Upper lobe of left lung (tissue), 6 donors: ENCODE data around the gene CCSAP. TPM values are rescaled to one million over a fixed set of nuclear protein-coding genes. Genes with fewer than 3 reads are reported as not detected.

ENCODE experiments used
- ATAC-seq, 2 donors: fragments of 200-7000 bp; cut with Tn5 transposase; one replicate each; pipeline ENCODE4 v1.9.1; 2022; ENCODE audit warnings: mild to moderate bottlenecking in 2 of 2, moderate library complexity in 2 of 2; ENCODE audit not compliant: low FRiP score in 2 of 2
- DNase-seq, 2 donors: peaks; one replicate each; pipeline ENCODE4 v3.0.0-alpha.2; 2019 to 2020
- H3K27ac ChIP-seq, 4 donors: fragments of 200-600 bp; sonication (generic); one replicate each; pipeline ENCODE4 v1.5.1; 2016 to 2019
- H3K27me3 ChIP-seq, 4 donors: fragments of 200-600 bp; sonication (generic); one replicate each; pipeline ENCODE4 v1.5.1; 2017 to 2019
- H3K36me3 ChIP-seq, 4 donors: fragments of 200-600 bp; sonication (generic); one replicate each; pipeline ENCODE4 v1.5.1; 2016 to 2019
- H3K4me1 ChIP-seq, 4 donors: fragments of 200-600 bp; sonication (generic); one replicate each; pipeline ENCODE4 v1.5.1; 2018 to 2019
- H3K4me3 ChIP-seq, 4 donors: fragments of 200-600 bp; sonication (generic); one replicate each; pipeline ENCODE4 v1.5.1; 2017 to 2019; ENCODE audit warnings: mild to moderate bottlenecking in 2 of 4, moderate library complexity in 1 of 4
- H3K9me3 ChIP-seq, 4 donors: fragments of 200-600 bp; sonication (generic); one replicate each; pipeline ENCODE4 v1.5.1; 2018 to 2019
- CTCF ChIP-seq, 6 experiments: fragments of 450-650 bp in 4 of 6; fragments of 200-600 bp in 2 of 6; sonication (generic) in 2 of 6; IDR thresholded peaks; one replicate each; pipeline ENCODE4 v1.5.1; 2016 to 2019; ENCODE audit warnings: antibody characterized with exemption in 6 of 6
- EP300 ChIP-seq, 4 donors: sonication (generic); formaldehyde crosslinking; IDR thresholded peaks; one replicate each; pipeline ENCODE4 v1.5.1; 2017; ENCODE audit warnings: antibody characterized with exemption in 4 of 4, control low read depth in 2 of 4
- POLR2A ChIP-seq, 4 donors: fragments of 450-650 bp; IDR thresholded peaks; one replicate each; pipeline ENCODE4 v1.5.1; 2016 to 2017; ENCODE audit warnings: antibody characterized with exemption in 4 of 4, mild to moderate bottlenecking in 2 of 4
- POLR2AphosphoS5 ChIP-seq, 2 donors: sonication (generic); formaldehyde crosslinking; IDR thresholded peaks; one replicate each; pipeline ENCODE4 v1.5.1; 2017; ENCODE audit warnings: antibody characterized with exemption in 2 of 2
- WGBS, 2 donors: methylation state at CpG; one replicate each; pipeline ENCODE4 v1.1.5; 2017 to 2018; 5-methylcytosine and 5-hydroxymethylcytosine counted together
- total RNA-seq, 6 donors: library from RNA; depleted of rRNA in 4 of 6; stranded (reverse); fragments of >200 nt in 4 of 6; gene quantifications; one replicate each; pipeline versions ENCODE4 v1.1.0 to v1.2.1, GENCODE V29; 2016 to 2021
- donor health status: DM: no; HTN: no; CAD: no; lungs with moderate emphysema.
- donor health status: DM: no; HTN: yes; CAD: no; lungs with severe emphysema.

The CCSAP gene
- total RNA-seq, 6 donors from 2014 or later = 4.9 to 11.2 (median 7.1) TPM

- Histone ChIP-seq H3K4me3 (no peak overlapping the region), H3K9me3 (no peaks in the 10 kb centered on the region), H3K36me3 (peaks cover 0 to 19% (median 3%) of the 10 kb centered on the region in 4 donors), H3K4me1 (peaks cover 0 to 8% (median 4%) of the 10 kb centered on the region in 4 donors), H3K27me3 (no peaks in the 10 kb centered on the region), H3K27ac (no peak overlapping the region)
- no peak for ATAC-seq
- TF ChIP-seq CTCF (IDR thresholded peaks at IDR 0.05) = no peak
- no peak for TF ChIP-seq EP300 (IDR thresholded peaks at IDR 0.05)
- no peak for TF ChIP-seq POLR2A (IDR thresholded peaks at IDR 0.05)
- TF ChIP-seq POLR2AphosphoS5 (IDR thresholded peaks at IDR 0.05) = no peak
- 69 to 73% methylated on average over 2 of the region's 2 CpGs for WGBS, 2 donors
- no peak for DNase-seq
Measured at GRCh38 chr1:229286099-229286766, 56.6 kb downstream of the CCSAP start.

GRCh38 chr1:229285440-229285839, 57.4 kb downstream of the CCSAP start:
- H3K27me3 ChIP-seq = no peaks in the 10 kb centered on the region
- TF ChIP-seq EP300 (IDR thresholded peaks at IDR 0.05) = no peak
- TF ChIP-seq POLR2AphosphoS5 (IDR thresholded peaks at IDR 0.05) = no peak
- no peak for TF ChIP-seq CTCF (IDR thresholded peaks at IDR 0.05)
- no peak for TF ChIP-seq POLR2A (IDR thresholded peaks at IDR 0.05)
- 80 to 91% methylated on average over 2 of the region's 2 CpGs for WGBS, 2 donors

GRCh38 chr1:229284887-229285286, 58.0 kb downstream of the CCSAP start:
- no peaks in the 10 kb centered on the region for H3K27me3 ChIP-seq
- no peak for TF ChIP-seq POLR2A (IDR thresholded peaks at IDR 0.05)
- no peak for TF ChIP-seq CTCF (IDR thresholded peaks at IDR 0.05)
- TF ChIP-seq EP300 (IDR thresholded peaks at IDR 0.05) = no peak
- TF ChIP-seq POLR2AphosphoS5 (IDR thresholded peaks at IDR 0.05) = no peak
- peaks cover 4 to 8% (median 6%) of the 10 kb centered on the region in 4 donors for H3K4me1 ChIP-seq
- no peak for DNase-seq
- no peak overlapping the region for H3K4me3 ChIP-seq
- no peak overlapping the region for H3K27ac ChIP-seq
- no peaks in the 10 kb centered on the region for H3K9me3 ChIP-seq
- ATAC-seq = no peak
- H3K36me3 ChIP-seq = peaks cover 0 to 7% (median 3%) of the 10 kb centered on the region in 4 donors
- 95 to 96% methylated on average over 3 of the region's 3 CpGs for WGBS, 2 donors

More at GRCh38 chr1:229285440-229285839, 57.4 kb downstream of the CCSAP start:
- Histone ChIP-seq H3K4me3 (no peak overlapping the region), H3K27ac (no peak overlapping the region), H3K4me1 (peaks cover 4 to 8% (median 4%) of the 10 kb centered on the region in 4 donors), H3K36me3 (peaks cover 0 to 11% (median 3%) of the 10 kb centered on the region in 4 donors), H3K9me3 (no peaks in the 10 kb centered on the region)
- no peak for DNase-seq
- ATAC-seq = no peak

DNA sequence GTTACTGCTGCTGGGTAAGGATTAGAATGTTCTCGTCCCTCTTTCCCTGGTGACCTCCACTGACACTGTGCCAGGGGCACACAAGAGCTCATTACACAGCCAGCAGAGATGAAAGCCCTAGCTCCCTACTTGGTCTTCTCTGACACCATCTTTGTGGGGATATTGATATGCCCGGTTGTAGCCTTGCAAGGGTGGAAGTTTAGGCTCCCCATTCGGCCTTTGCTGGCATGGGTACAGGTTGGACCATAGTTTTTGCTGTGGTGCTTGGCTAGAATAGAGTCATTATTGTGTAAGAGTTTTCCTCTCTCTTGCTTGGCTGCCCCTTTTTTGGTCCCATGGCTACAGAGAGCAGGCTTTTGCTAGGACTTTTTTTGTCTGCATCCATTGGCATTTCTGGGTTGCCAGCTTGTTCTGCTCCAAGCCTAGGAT, 59.6 kb downstream of the CCSAP start:
- DNase-seq = no peak
- 88 to 89% methylated on average over 3 of the region's 3 CpGs for WGBS, 2 donors
- peaks cover 4 to 8% (median 6%) of the 10 kb centered on the region in 4 donors for H3K4me1 ChIP-seq
- H3K27ac ChIP-seq = no peak overlapping the region
- H3K9me3 ChIP-seq = no peaks in the 10 kb centered on the region
- no peaks in the 10 kb centered on the region for H3K27me3 ChIP-seq
- TF ChIP-seq CTCF (IDR thresholded peaks at IDR 0.05) (no peak), EP300 (IDR thresholded peaks at IDR 0.05) (no peak), POLR2AphosphoS5 (IDR thresholded peaks at IDR 0.05) (no peak), POLR2A (IDR thresholded peaks at IDR 0.05) (no peak)
- H3K4me3 ChIP-seq = no peak overlapping the region
- ATAC-seq = no peak
- peaks cover 0 to 3% (median 0%) of the 10 kb centered on the region in 4 donors for H3K36me3 ChIP-seq
